ENCODE results near the gene CHPF2.
A peak's percentile ranks its signal among the peaks of the same experiment; 100 is the strongest.

Gene CHPF2, protein sequence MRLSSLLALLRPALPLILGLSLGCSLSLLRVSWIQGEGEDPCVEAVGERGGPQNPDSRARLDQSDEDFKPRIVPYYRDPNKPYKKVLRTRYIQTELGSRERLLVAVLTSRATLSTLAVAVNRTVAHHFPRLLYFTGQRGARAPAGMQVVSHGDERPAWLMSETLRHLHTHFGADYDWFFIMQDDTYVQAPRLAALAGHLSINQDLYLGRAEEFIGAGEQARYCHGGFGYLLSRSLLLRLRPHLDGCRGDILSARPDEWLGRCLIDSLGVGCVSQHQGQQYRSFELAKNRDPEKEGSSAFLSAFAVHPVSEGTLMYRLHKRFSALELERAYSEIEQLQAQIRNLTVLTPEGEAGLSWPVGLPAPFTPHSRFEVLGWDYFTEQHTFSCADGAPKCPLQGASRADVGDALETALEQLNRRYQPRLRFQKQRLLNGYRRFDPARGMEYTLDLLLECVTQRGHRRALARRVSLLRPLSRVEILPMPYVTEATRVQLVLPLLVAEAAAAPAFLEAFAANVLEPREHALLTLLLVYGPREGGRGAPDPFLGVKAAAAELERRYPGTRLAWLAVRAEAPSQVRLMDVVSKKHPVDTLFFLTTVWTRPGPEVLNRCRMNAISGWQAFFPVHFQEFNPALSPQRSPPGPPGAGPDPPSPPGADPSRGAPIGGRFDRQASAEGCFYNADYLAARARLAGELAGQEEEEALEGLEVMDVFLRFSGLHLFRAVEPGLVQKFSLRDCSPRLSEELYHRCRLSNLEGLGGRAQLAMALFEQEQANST

DNA sequence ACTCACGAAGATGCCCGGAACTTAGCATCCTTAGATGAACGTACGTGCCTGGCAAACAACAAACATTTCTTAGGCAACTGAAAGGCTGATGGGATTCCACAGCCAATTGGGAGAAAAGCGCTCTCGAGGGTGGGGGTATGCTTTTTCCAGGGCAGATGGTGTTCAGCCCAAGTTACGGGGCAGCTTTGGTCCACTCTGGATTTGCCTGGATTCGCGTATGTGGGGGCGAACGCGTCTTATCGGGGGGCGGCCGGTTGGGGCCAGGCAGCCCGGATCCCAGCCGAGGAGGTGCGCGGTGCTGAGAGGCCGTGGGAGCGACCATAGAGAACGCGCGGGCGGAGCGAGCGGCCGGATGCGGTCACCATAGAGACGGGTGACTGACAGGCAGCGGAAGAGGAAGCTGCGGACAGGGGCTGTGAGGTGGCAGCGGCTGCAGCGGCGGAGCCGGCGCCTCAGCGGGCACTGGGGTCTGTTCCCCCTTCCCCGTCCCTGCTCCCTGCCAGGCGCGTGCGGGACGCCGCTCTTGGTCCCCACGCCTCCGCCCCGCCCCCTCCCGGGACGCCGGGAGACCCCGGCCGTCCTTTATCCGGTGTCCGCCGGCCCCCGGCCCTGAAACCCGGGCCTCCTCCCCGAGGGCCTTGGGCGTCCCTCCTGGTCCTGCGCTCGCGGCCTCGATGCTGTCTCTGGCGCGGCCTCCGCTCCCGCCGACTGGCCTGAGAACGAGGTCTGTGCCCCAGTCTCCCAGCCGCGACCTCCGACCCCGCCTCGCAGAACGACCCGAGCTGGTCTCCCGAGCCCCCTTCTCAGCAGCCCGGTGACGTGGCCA is at the start of gene CHPF2:
Gene CHPF2 (plus strand): TSS at position 393 of the 826 bp plus-strand sequence. CDS start 1,529 bp downstream, outside the sequence.
- peak within 1 kb of the TSS; percentile 99 for H3K4me3 ChIP-seq (ENCODE audit: low read length)
- no peaks in the 10 kb centered on the region for H3K9me3 ChIP-seq (ENCODE audit: insufficient read depth, low read length)
- H3K27me3 ChIP-seq (ENCODE audit: low read depth, low read length): no peaks in the 10 kb centered on the region
- peaks cover 19% of the 10 kb centered on the region for H3K4me1 ChIP-seq (ENCODE audit: low read length)
- peak within 1 kb of the TSS; percentile 69 for H2AFZ ChIP-seq (ENCODE audit: low read depth, low read length)
- H3K36me3 ChIP-seq (replicated peaks; ENCODE audit: low read depth, low read length): peaks cover 3% of the 10 kb centered on the region
- peak within 1 kb of the TSS; percentile 93 for H3K9ac ChIP-seq (ENCODE audit: low read length)
- peaks cover 28% of the 10 kb centered on the region for H4K20me1 ChIP-seq (ENCODE audit: insufficient read depth, low read length)
- H3K27ac ChIP-seq (ENCODE audit: low read length): peak within 1 kb of the TSS; percentile 22
- TF ChIP-seq EZH2phosphoT487 (IDR thresholded peaks at IDR 0.05; ENCODE audit: low read depth): no peak
- TF ChIP-seq, protein P1, sequence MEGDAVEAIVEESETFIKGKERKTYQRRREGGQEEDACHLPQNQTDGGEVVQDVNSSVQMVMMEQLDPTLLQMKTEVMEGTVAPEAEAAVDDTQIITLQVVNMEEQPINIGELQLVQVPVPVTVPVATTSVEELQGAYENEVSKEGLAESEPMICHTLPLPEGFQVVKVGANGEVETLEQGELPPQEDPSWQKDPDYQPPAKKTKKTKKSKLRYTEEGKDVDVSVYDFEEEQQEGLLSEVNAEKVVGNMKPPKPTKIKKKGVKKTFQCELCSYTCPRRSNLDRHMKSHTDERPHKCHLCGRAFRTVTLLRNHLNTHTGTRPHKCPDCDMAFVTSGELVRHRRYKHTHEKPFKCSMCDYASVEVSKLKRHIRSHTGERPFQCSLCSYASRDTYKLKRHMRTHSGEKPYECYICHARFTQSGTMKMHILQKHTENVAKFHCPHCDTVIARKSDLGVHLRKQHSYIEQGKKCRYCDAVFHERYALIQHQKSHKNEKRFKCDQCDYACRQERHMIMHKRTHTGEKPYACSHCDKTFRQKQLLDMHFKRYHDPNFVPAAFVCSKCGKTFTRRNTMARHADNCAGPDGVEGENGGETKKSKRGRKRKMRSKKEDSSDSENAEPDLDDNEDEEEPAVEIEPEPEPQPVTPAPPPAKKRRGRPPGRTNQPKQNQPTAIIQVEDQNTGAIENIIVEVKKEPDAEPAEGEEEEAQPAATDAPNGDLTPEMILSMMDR (IDR thresholded peaks at IDR 0.05; ENCODE audit: low read depth, low read length): no peak
- H3K79me2 ChIP-seq (ENCODE audit: low read length): peaks cover 20% of the 10 kb centered on the region
- H3K4me2 ChIP-seq (ENCODE audit: low read length): peak within 1 kb of the TSS; percentile 95

- Histone ChIP-seq H3K4me1 (ENCODE audit: low read length) (peaks cover 32% of the 10 kb centered on the region), H3K27ac (ENCODE audit: low read length) (no peak overlapping the region), H2AFZ (ENCODE audit: low read depth, low read length) (no peak overlapping the region), H3K9ac (ENCODE audit: low read length) (no peak overlapping the region), H4K20me1 (ENCODE audit: insufficient read depth, low read length) (peaks cover 48% of the 10 kb centered on the region), H3K9me3 (ENCODE audit: insufficient read depth, low read length) (no peaks in the 10 kb centered on the region), H3K4me2 (ENCODE audit: low read length) (no peak overlapping the region), H3K27me3 (ENCODE audit: low read depth, low read length) (peaks cover 72% of the 10 kb centered on the region), H3K4me3 (ENCODE audit: low read length) (no peak overlapping the region), H3K36me3 (replicated peaks; ENCODE audit: low read depth, low read length) (no peaks in the 10 kb centered on the region), H3K79me2 (ENCODE audit: low read length) (no peaks in the 10 kb centered on the region)
- TF ChIP-seq EZH2phosphoT487 (IDR thresholded peaks at IDR 0.05; ENCODE audit: low read depth): no peak
- TF ChIP-seq, protein P1 (IDR thresholded peaks at IDR 0.05; ENCODE audit: low read depth, low read length): no peak
These were observed 46.3 kb upstream of the CHPF2 start for GRCh38 chr7:151185762-151186639.

DNA sequence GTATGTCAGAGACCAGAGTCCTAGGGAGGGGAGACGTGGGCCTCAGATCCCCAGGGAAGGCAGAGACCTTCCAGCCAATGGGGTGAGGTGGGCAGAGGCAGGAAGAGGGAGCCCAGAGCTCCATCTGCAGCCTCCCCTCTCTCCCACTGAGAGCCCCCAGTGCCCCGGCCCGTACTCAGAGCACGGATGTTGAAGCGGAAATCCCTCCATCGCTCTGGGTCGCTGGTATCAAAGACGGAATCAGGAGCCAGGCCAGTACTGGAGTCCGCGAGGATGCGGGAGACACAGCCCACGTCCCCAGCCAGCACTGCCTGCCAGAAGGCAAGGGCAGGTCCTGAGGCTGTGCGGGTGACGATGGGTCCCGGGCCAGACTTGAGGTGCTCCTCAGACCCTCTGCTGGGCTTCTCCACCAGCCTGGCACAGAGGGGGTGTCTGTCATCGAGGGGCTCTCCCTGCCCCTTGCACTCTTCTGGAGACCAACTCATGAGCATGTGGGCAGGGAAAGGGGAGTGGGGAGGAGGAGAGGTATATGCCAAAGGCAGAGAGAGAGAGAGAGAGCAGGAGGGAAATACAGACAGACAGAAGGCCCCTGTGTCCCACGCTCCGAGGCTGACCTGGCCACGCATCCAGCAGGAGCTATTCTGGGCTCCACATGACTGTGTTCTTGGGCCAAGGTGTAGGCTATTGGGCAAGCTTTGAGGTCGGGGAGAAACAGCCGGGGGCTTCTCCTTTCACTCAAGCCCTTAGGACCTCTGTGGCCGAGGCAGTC is 45.5 kb upstream of the CHPF2 start, which contains the start of gene ASB10:
Gene ASB10 (minus strand): TSS at position 611 of the 769 bp plus-strand sequence. CDS start 120 bp downstream, at position 491.
- Histone ChIP-seq H3K9ac (ENCODE audit: low read length) (no peak within 1 kb of the TSS), H3K27ac (ENCODE audit: low read length) (no peak within 1 kb of the TSS), H3K9me3 (ENCODE audit: insufficient read depth, low read length) (no peaks in the 10 kb centered on the region), H3K4me2 (ENCODE audit: low read length) (peak within 1 kb of the TSS; percentile 62), H3K4me1 (ENCODE audit: low read length) (peaks cover 32% of the 10 kb centered on the region), H3K27me3 (ENCODE audit: low read depth, low read length) (peaks cover 79% of the 10 kb centered on the region), H3K4me3 (ENCODE audit: low read length) (peak within 1 kb of the TSS; percentile 31; the same call in 1 of the 2 replicates), H3K79me2 (ENCODE audit: low read length) (no peaks in the 10 kb centered on the region), H2AFZ (ENCODE audit: low read depth, low read length) (no peak within 1 kb of the TSS), H3K36me3 (replicated peaks; ENCODE audit: low read depth, low read length) (no peaks in the 10 kb centered on the region), H4K20me1 (ENCODE audit: insufficient read depth, low read length) (peaks cover 57% of the 10 kb centered on the region)
- TF ChIP-seq EZH2phosphoT487 (IDR thresholded peaks at IDR 0.05; ENCODE audit: low read depth): no peak
- TF ChIP-seq, protein P1 (IDR thresholded peaks at IDR 0.05; ENCODE audit: low read depth, low read length): no peak

All from OCI-LY3 (cell line).